WTC11 (cell line): Measurements from ENCODE around the gene GANAB. TPM values are rescaled to one million over a fixed set of nuclear protein-coding genes. Genes with fewer than 3 reads are reported as not detected.
A peak's percentile ranks its signal among the peaks of the same experiment; 100 is the strongest.
"Not testable (repeated sequence)": the region's sequence is repeated elsewhere in the genome, so short reads cannot be mapped to it uniquely, and the experiment has no call there.

Experiments used
- ATAC-seq: fragments of 200-7000 bp; cut with Tn5 transposase; 2 replicates; pipeline ENCODE4 v1.10.0; 2021; ENCODE audit warnings: mild to moderate bottlenecking, moderate library complexity
- CTCF ChIA-PET: fragments of 300-600 bp; sonication (Branson Sonifier 250); formaldehyde crosslinking; loops from one replicate; lab custom pipeline; 2021; ENCODE audit warnings: antibody characterized with exemption; lab: Charles Lee
- POLR2A ChIA-PET: fragments of 350-600 bp; sonication (Branson Sonifier 250); formaldehyde crosslinking; loops from one replicate; lab custom pipeline; 2021; ENCODE audit warnings: antibody characterized with exemption; lab: Charles Lee
- DNase-seq: peaks from one replicate; pipeline ENCODE4 v3.0.0; 2021; ENCODE audit warnings: low spot score
- H3K27ac Mint-ChIP-seq: 2 replicates; pipeline ENCODE4 v1.8.0; 2021; ENCODE audit warnings: mixed read lengths
- H3K27me3 Mint-ChIP-seq: 2 replicates; pipeline ENCODE4 v1.8.0; 2021; ENCODE audit warnings: low read depth, mild to moderate bottlenecking, moderate library complexity, mixed read lengths
- H3K36me3 Mint-ChIP-seq: 2 replicates; pipeline ENCODE4 v1.8.0; 2021; ENCODE audit warnings: mixed read lengths
- H3K4me1 Mint-ChIP-seq: 2 replicates; pipeline ENCODE4 v1.8.0; 2022; ENCODE audit warnings: mixed read lengths
- H3K4me3 Mint-ChIP-seq: 2 replicates; pipeline ENCODE4 v1.8.0; 2021; ENCODE audit warnings: mild to moderate bottlenecking, moderate library complexity, mixed read lengths
- H3K9me3 Mint-ChIP-seq: 2 replicates; pipeline ENCODE4 v1.8.0; 2021; ENCODE audit warnings: mixed read lengths
- ATF1 ChIP-seq: sonication (generic); formaldehyde crosslinking; IDR thresholded peaks from 2 replicates; pipeline ENCODE4 v1.8.1; 2023; ENCODE audit warnings: mild to moderate bottlenecking, moderate library complexity, missing genetic modification reagents
- E2F1 ChIP-seq: sonication (generic); formaldehyde crosslinking; IDR thresholded peaks from 2 replicates; pipeline ENCODE4 v1.8.0; 2022; ENCODE audit warnings: mild to moderate bottlenecking, missing genetic modification reagents
- ELF4 ChIP-seq: sonication (generic); formaldehyde crosslinking; IDR thresholded peaks from 2 replicates; pipeline ENCODE4 v1.8.1; 2022; ENCODE audit warnings: low read depth, mild to moderate bottlenecking, moderate library complexity, missing genetic modification reagents
- FOXP1 ChIP-seq: sonication (generic); formaldehyde crosslinking; IDR thresholded peaks from 2 replicates; pipeline ENCODE4 v1.8.0; 2022; ENCODE audit warnings: missing genetic modification reagents, mild to moderate bottlenecking, moderate library complexity, borderline replicate concordance
- GTF2I ChIP-seq: fragments of 250-450 bp; sonication (Bioruptor Pico); conservative IDR thresholded peaks from 2 replicates; pipeline ENCODE4 v1.4.0; 2021; ENCODE audit warnings: mild to moderate bottlenecking
- HMGA2 ChIP-seq: fragments of 250-450 bp; sonication (Bioruptor Pico); IDR thresholded peaks from 2 replicates; pipeline ENCODE4 v1.4.0; 2021; ENCODE audit warnings: mild to moderate bottlenecking, moderate library complexity
- NR2C2 ChIP-seq: sonication (generic); formaldehyde crosslinking; IDR thresholded peaks from 2 replicates; pipeline ENCODE4 v1.8.0; 2022; ENCODE audit warnings: mild to moderate bottlenecking, missing genetic modification reagents
- OVOL2 ChIP-seq: fragments of 250-450 bp; sonication (Bioruptor Pico); IDR thresholded peaks from 2 replicates; pipeline ENCODE4 v1.9.0; 2021; ENCODE audit warnings: mild to moderate bottlenecking, borderline replicate concordance
- RELA ChIP-seq: sonication (generic); formaldehyde crosslinking; IDR thresholded peaks from 2 replicates; pipeline ENCODE4 v1.8.1; 2022; ENCODE audit warnings: missing genetic modification reagents, mild to moderate bottlenecking, borderline replicate concordance
- SP1 ChIP-seq: sonication (generic); formaldehyde crosslinking; conservative IDR thresholded peaks from 2 replicates; pipeline ENCODE4 v1.8.1; 2022; ENCODE audit warnings: missing genetic modification reagents
- TEAD1 ChIP-seq: sonication (generic); formaldehyde crosslinking; IDR thresholded peaks from 2 replicates; pipeline ENCODE4 v1.8.0; 2022; ENCODE audit warnings: mild to moderate bottlenecking, missing genetic modification reagents
- ZNF671 ChIP-seq: fragments of 250-450 bp; sonication (Bioruptor Pico); IDR thresholded peaks from 2 replicates; pipeline ENCODE4 v1.8.0; 2021; ENCODE audit warnings: mild to moderate bottlenecking
- total RNA-seq: library from RNA; stranded (reverse); gene quantifications from 3 replicates; pipeline ENCODE4 v1.2.3, GENCODE V29; 2021
- TF ChIP-seq, protein P1 (sequence below): sonication (generic); formaldehyde crosslinking; IDR thresholded peaks from 2 replicates; pipeline ENCODE4 v1.8.1; 2023; ENCODE audit warnings: mild to moderate bottlenecking, missing genetic modification reagents, moderate library complexity
- TF ChIP-seq, protein P2 (sequence below): sonication (generic); formaldehyde crosslinking; IDR thresholded peaks from 2 replicates; pipeline ENCODE4 v1.8.0; 2022; ENCODE audit warnings: missing genetic modification reagents
- TF ChIP-seq, protein P3 (sequence below): fragments of 250-450 bp; sonication (Bioruptor Pico); IDR thresholded peaks from 2 replicates; pipeline ENCODE4 v1.9.0; 2021; ENCODE audit warnings: mild to moderate bottlenecking
- TF ChIP-seq, protein P4 (sequence below): sonication (generic); formaldehyde crosslinking; IDR thresholded peaks from 2 replicates; pipeline ENCODE4 v1.8.1; 2022; ENCODE audit warnings: mild to moderate bottlenecking, missing genetic modification reagents, moderate library complexity, borderline replicate concordance
- TF ChIP-seq, protein P5 (sequence below): sonication (generic); formaldehyde crosslinking; IDR thresholded peaks from 2 replicates; pipeline ENCODE4 v1.8.1; 2023; ENCODE audit warnings: mild to moderate bottlenecking, moderate library complexity, missing genetic modification reagents

Gene GANAB
- total RNA-seq, 1 experiment from 2014 or later, result 327 TPM

GRCh38 chr11:62621027-62621566 lies 25.3 kb downstream of the GANAB start:
- Mint-ChIP-seq H3K4me1 (peaks cover 16% of the 10 kb centered on the region), H3K27ac (peak overlapping the region; percentile 93), H3K36me3 (peaks cover 12% of the 10 kb centered on the region), H3K9me3 (no peaks in the 10 kb centered on the region), H3K27me3 (no peaks in the 10 kb centered on the region), H3K4me3 (peak overlapping the region; percentile 97)
- ATAC-seq (no peak), DNase-seq (no peak)
- ChIA-PET POLR2A (interaction anchor here (0.7 to 3.0 kb wide), 18 partner anchors 8 to 106 kb away, joined by 3 to 37 read pairs (median 6); partner anchors contain the start of genes BSCL2, C11orf98, CSKMT and EEF1G), CTCF (interaction anchor here (0.6 to 4.5 kb wide), 16 partner anchors 9 to 226 kb away, joined by 3 to 51 read pairs (median 4); partner anchors contain the start of genes BSCL2, C11orf98, EEF1G and EML3)
- TF ChIP-seq, protein P1, sequence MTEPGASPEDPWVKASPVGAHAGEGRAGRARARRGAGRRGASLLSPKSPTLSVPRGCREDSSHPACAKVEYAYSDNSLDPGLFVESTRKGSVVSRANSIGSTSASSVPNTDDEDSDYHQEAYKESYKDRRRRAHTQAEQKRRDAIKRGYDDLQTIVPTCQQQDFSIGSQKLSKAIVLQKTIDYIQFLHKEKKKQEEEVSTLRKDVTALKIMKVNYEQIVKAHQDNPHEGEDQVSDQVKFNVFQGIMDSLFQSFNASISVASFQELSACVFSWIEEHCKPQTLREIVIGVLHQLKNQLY (CRISPR knock-in tag), result no peak
- TF ChIP-seq, protein P2, sequence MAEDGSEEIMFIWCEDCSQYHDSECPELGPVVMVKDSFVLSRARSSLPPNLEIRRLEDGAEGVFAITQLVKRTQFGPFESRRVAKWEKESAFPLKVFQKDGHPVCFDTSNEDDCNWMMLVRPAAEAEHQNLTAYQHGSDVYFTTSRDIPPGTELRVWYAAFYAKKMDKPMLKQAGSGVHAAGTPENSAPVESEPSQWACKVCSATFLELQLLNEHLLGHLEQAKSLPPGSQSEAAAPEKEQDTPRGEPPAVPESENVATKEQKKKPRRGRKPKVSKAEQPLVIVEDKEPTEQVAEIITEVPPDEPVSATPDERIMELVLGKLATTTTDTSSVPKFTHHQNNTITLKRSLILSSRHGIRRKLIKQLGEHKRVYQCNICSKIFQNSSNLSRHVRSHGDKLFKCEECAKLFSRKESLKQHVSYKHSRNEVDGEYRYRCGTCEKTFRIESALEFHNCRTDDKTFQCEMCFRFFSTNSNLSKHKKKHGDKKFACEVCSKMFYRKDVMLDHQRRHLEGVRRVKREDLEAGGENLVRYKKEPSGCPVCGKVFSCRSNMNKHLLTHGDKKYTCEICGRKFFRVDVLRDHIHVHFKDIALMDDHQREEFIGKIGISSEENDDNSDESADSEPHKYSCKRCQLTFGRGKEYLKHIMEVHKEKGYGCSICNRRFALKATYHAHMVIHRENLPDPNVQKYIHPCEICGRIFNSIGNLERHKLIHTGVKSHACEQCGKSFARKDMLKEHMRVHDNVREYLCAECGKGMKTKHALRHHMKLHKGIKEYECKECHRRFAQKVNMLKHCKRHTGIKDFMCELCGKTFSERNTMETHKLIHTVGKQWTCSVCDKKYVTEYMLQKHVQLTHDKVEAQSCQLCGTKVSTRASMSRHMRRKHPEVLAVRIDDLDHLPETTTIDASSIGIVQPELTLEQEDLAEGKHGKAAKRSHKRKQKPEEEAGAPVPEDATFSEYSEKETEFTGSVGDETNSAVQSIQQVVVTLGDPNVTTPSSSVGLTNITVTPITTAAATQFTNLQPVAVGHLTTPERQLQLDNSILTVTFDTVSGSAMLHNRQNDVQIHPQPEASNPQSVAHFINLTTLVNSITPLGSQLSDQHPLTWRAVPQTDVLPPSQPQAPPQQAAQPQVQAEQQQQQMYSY, result no peak
- TF ChIP-seq ZNF671 (no peak), NR2C2 (CRISPR knock-in tag) (no peak), E2F1 (CRISPR knock-in tag) (no peak), FOXP1 (CRISPR knock-in tag) (no peak)

- H3K4me3 Mint-ChIP-seq, CTCF ChIA-PET, H3K27ac Mint-ChIP-seq, H3K9me3 Mint-ChIP-seq, H3K36me3 Mint-ChIP-seq, ATAC-seq, H3K27me3 Mint-ChIP-seq, DNase-seq, POLR2A ChIA-PET: not testable (repeated sequence)
- H3K4me1 Mint-ChIP-seq, result peaks cover 17% of the 10 kb centered on the region
These were observed 29.5 kb downstream of the GANAB start for GRCh38 chr11:62616957-62617356.

GRCh38 chr11:62615521-62615920 lies 30.9 kb downstream of the GANAB start:
- DNase-seq, result no peak
- ChIA-PET POLR2A (no interaction called here), CTCF (no interaction called here)
- no peak for ATAC-seq
- Mint-ChIP-seq H3K27me3 (peaks cover 7% of the 10 kb centered on the region; the same call in 1 of the 2 replicates), H3K4me1 (peaks cover 21% of the 10 kb centered on the region), H3K4me3 (no peak overlapping the region), H3K36me3 (no peaks in the 10 kb centered on the region), H3K27ac (no peak overlapping the region), H3K9me3 (no peaks in the 10 kb centered on the region)
- TF ChIP-seq SP1 (CRISPR knock-in tag) (no peak), ATF1 (CRISPR knock-in tag) (no peak), FOXP1 (CRISPR knock-in tag) (no peak), GTF2I (CRISPR knock-in tag) (no peak), RELA (CRISPR knock-in tag) (no peak), ELF4 (CRISPR knock-in tag) (no peak), OVOL2 (CRISPR knock-in tag) (no peak), TEAD1 (CRISPR knock-in tag) (no peak), HMGA2 (no peak)
- TF ChIP-seq, protein P3, sequence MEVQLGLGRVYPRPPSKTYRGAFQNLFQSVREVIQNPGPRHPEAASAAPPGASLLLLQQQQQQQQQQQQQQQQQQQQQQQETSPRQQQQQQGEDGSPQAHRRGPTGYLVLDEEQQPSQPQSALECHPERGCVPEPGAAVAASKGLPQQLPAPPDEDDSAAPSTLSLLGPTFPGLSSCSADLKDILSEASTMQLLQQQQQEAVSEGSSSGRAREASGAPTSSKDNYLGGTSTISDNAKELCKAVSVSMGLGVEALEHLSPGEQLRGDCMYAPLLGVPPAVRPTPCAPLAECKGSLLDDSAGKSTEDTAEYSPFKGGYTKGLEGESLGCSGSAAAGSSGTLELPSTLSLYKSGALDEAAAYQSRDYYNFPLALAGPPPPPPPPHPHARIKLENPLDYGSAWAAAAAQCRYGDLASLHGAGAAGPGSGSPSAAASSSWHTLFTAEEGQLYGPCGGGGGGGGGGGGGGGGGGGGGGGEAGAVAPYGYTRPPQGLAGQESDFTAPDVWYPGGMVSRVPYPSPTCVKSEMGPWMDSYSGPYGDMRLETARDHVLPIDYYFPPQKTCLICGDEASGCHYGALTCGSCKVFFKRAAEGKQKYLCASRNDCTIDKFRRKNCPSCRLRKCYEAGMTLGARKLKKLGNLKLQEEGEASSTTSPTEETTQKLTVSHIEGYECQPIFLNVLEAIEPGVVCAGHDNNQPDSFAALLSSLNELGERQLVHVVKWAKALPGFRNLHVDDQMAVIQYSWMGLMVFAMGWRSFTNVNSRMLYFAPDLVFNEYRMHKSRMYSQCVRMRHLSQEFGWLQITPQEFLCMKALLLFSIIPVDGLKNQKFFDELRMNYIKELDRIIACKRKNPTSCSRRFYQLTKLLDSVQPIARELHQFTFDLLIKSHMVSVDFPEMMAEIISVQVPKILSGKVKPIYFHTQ (CRISPR knock-in tag), result no peak
- TF ChIP-seq, protein P1 (CRISPR knock-in tag), result no peak
- TF ChIP-seq, protein P4, sequence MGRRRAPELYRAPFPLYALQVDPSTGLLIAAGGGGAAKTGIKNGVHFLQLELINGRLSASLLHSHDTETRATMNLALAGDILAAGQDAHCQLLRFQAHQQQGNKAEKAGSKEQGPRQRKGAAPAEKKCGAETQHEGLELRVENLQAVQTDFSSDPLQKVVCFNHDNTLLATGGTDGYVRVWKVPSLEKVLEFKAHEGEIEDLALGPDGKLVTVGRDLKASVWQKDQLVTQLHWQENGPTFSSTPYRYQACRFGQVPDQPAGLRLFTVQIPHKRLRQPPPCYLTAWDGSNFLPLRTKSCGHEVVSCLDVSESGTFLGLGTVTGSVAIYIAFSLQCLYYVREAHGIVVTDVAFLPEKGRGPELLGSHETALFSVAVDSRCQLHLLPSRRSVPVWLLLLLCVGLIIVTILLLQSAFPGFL (CRISPR knock-in tag), result no peak
- TF ChIP-seq, protein P5, sequence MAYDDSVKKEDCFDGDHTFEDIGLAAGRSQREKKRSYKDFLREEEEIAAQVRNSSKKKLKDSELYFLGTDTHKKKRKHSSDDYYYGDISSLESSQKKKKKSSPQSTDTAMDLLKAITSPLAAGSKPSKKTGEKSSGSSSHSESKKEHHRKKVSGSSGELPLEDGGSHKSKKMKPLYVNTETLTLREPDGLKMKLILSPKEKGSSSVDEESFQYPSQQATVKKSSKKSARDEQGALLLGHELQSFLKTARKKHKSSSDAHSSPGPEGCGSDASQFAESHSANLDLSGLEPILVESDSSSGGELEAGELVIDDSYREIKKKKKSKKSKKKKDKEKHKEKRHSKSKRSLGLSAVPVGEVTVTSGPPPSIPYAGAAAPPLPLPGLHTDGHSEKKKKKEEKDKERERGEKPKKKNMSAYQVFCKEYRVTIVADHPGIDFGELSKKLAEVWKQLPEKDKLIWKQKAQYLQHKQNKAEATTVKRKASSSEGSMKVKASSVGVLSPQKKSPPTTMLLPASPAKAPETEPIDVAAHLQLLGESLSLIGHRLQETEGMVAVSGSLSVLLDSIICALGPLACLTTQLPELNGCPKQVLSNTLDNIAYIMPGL (CRISPR knock-in tag), result no peak
